GM19351 (cell line): ENCODE data around the gene MYO1D.

Experiments used
- ATAC-seq: cut with Tn5 transposase; IDR thresholded peaks from one replicate; pipeline ENCODE4 v1.9.1; 2021; ENCODE audit warnings: mild to moderate bottlenecking, moderate library complexity; ENCODE audit not compliant: unreplicated experiment

The MYO1D gene

DNA sequence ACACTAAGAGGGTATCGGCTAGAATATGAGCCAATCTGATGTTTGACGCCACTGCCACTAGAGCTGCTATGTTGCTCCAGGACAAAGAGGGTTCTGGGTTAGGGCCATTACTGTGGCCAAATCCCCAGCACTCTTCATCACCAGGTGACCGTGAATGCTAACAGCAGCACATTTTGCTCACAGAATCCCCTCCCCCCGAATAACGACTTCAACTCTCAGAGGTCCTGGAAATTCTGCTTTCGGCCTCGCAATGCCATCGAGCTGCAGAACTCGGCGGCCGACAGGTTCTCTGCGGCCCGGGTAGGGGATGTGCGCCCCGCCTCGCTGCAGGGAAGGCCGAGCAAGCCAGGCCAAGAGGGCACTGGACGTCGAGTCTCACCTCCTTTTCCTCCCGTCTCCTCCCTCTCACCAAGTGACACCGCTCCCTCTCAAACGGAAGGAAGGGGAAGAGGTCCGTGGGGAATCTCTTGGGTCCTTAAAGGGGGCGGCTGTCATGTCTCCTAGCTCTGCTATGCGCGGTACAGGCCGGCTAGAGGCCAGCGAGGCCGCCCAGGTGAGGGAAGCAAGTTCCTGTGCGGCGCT lies 358.2 kb downstream of the MYO1D start:
- ATAC-seq: no peak

DNA sequence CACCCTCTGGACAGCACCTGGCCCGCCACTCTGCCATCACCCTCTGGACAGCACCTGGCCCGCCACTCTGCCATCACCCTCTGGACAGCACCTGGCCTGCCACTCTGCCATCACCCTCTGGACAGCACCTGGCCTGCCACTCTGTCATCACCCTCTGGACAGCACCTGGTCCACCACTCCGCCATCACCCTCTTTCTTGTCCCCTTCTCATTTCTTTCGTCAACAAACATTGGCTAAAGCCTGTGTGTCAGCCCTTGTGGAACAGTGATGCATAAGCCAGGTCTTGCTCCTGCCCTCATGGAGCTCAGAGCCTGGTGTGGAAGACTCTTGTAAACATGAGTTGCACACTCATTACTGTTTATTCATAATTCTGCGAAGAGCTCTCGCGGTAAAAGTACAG lies 358.9 kb downstream of the MYO1D start:
- ATAC-seq: no peak

DNA sequence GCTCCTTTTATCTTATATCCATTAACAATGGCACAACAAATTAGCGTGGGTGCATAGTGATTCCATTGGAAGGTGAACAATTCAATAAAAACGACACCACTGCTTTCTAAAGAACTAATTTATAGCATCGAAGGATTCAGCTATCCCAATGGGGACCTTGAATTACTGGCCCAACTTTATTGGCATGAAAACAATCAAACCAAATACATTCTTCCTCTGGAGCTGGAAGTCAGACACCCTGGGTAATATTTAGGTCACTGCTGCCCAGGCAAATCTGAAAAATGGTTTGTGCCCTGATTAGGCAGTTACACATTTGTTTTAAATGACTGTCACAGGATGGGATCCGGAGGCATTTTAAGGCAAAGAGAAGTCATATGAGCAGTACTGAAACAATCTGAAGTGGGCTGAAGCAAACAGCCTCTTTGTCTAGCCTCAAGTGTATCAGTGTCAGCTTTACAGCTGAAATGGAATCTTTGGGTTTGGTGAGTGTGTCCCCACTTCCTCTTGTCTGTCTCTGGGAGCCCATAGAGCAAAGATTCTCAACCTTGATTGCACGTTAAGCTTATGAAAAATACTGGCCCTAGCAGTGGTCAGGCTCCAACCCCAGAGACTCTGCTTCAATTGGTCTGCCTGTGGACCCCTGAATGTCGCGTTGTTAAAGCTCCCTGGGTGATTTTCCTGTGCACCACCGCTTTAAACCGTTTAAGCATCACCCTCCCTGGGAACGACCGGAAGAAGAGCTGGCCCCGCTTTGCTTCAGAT lies 359.8 kb downstream of the MYO1D start:
- no peak for ATAC-seq

DNA sequence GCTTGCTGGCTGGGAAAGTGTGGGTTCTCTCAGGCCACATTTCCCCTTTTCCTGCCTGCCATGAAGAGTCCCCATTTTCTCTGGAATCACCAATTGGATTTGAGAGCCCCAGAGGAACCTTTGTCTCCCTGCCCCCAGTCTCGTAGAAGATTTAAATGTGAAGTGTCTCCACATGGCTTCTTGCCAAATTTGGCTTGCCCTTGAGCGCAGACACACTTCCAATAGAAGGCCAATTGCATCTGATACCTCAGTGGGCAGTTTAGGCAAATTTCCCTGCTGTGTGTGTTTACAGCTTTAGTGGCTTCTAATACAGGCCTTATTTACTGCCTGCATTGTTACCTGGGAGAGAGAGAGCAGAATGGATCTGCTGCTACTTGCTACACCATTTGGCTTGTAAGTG lies 360.5 kb downstream of the MYO1D start:
- no peak for ATAC-seq

DNA sequence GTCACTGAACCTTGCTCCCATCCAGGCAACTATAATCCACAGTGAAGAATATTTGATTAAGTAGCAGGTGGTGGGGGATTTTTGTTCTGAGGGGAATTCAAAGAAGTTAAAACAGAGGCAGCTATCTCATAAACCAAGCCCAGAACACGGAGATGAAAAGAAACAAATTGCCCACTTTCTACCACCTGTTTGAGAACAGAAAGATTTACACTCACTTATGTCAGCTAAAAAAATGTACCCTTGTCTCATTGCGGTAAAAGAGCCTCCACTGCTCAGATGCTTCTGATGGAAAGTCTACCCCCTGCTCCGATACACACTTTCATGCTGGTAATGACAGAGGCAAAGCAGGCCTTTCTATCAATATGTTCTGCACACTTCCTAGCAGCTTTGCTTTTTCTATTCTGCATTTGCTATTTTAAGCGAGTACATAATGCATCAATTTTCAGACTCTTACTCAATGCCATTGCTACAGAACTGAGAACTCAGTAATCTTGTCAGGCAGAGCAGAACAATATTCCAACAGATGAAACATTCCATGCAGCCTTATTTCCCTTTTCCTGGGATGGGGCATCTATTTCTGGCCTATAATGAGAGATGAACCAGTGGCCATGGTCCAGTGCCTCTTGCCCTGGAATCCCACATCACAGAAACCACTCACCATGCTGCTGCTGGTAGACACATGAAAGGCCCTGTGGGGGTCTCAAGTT lies 361.1 kb downstream of the MYO1D start:
- ATAC-seq: peak; percentile 47

DNA sequence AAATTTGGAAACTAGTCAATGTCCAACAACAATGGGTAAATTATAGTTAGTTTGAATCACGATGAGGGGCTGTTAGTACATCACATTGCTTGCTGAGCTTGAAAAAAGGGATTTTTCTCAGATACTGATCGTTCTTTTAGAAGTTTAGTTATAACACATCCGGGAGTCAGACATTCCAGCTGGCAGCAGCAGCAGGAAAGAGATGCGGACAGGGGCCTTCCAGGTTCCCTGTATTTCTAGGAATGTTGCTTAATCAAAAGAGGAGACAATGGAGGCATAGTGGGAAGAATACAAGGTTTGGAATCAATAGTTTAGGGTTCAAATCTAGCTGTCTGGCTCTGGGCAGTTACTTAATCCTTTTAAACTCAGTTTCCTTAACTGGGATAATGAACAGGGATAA lies 362.3 kb downstream of the MYO1D start:
- no peak for ATAC-seq

DNA sequence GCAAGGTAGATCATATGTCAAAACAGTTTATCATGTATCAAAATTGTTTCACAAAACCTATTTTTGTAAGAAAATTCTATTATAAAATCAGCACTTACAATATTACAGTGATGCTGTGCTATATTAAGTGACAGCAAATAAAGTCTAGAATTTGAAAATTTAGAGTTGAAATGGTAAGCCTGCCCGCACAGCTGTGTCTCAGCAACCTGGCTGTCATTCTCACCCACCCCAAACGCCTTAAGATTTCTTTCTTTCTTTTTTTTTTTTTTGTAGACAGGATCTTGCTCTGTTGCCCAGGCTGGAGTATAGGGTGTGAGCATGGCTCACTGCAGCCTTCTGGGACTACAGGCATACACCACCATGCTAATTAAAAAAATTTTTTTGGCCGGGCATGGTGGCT lies 363.3 kb downstream of the MYO1D start:
- no peak for ATAC-seq

DNA sequence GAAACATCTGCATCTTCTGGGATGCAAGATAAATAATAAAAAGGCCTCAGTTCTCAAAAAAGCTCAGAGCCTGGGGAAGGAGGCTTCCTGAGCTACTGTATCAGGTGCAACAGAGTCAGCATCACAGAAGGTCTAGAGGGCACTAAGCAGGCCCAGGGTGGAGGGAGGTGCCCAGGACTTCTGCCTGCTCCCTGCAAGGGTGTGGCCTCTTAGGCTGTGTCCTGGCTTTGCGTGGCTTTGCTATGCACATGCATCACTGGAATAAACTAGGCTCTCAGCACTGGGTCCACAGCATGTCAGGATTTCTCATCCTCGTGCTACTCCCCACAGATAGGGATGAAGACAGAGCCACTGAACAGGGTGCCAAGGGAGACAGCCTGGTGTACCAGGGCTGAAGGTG lies 364.6 kb downstream of the MYO1D start:
- ATAC-seq: no peak

DNA sequence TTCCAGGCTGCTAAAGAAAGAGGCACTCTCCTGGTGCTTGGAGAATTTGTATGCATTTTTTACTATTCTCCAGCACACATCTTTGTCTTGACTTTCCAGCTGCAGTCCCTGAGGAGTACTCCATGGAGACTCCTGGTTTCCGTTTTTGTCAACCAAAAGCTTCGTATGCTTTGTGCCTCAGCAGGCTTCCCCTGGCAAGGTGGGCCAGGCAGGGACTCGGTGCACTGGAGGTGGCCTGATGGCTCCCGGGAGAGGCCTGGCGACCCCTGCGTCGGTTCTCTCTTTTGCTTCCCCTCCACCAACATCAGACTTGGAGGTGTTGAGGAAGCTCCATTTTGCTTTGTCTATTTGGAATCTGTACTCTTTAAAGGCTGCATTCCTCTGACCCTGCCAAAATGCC lies 366.5 kb downstream of the MYO1D start:
- ATAC-seq: no peak

DNA sequence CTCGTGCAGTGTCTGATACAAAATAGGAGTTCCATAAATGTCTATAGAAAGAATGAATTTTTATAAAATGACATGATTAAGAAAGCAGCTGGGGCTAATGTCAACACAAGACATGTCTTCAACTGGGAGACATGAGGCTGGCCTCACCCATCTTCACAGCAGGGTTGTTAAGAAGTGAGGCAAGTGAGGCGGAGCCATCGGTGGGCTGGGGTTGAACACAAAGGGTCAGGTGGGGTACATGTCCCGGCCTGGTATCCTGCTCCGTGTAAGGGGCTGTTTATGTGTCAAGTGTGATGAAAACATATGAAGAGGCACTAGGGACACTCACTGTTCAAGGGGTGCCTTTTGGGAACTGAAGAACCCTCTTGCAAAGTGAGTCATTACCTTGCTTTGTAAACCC lies 368.0 kb downstream of the MYO1D start:
- no peak for ATAC-seq

DNA sequence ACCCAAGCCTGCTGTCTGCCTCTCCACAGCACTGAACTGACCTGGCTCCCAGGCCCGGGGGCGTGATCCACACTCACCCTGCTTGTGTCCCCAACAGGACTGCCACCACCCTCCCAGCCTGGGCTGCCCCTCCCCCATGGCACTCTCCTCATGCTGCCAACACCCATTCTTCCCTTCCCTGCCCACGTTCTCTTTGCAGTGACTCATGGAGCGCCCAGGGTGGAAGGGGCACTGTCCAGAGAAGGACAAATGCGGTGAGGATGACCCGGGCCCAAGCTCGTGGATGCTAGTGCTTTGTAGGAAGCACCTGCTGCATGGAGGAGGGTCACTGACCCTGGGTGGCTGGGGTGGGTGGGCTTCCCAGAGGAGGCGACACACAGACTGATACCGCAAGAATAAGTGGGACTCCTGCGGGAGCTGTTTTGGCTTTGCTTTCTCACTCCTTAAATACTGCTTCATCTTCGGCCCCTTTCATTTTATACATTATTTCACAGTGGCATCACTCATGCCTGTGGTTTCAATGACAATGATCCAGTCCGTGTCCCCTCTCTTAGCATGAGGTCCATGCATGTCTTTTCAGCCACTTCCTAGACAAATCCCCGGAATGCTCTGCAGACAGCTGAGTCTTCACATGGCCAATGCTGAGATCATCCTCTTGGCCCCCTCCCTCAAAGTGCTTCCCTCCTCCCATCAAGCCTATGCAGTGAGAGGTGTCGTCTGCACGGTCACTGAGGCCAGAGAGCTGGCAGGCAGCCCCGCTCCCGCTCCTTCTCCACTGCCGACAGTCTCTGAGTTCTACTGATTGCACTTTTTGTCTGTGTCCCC lies 372.5 kb downstream of the MYO1D start:
- ATAC-seq: no peak

DNA sequence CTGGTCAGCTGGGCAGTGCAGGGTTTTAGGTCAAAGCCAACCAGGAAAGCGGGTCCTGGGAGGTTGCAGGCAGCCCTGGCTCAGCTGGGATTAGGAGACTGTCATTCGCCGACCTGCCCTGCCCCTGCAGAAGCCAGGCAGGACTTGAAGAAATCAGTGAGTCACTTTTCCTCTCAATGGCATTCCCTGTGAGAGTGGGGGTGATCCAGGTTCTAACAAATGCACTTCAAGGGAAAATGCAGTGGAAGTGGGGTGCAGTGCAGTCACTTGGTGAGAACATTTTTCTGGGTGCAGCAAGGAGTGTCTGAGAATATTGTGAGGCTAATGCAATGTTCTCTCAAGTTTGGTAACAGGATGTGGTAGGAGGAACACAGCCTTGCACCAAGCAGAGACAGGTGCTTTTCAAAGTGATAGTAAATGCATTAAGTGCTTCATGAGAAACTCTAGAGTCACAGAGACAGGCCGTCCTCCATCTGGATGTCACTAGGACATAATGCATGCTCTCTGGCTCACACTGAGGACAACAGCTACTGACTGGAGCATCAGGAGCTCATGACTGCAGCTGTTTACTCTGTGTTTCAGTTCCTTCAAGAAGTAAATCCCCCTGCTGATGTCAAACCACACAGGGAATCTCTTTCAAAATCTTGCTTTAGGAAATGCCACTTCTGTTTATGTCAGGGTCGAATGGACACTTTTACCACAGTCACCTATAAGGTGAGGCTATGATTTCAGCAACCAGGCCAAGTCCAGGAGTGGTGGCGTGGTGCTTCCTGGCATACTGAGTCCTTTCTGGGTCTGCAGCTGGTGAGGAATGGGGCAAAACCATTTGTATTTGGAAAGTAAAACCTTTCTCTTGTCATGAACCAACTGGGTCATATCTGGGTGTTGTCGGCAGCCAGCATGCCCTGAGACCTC lies 373.4 kb downstream of the MYO1D start:
- ATAC-seq: peak; percentile 90

DNA sequence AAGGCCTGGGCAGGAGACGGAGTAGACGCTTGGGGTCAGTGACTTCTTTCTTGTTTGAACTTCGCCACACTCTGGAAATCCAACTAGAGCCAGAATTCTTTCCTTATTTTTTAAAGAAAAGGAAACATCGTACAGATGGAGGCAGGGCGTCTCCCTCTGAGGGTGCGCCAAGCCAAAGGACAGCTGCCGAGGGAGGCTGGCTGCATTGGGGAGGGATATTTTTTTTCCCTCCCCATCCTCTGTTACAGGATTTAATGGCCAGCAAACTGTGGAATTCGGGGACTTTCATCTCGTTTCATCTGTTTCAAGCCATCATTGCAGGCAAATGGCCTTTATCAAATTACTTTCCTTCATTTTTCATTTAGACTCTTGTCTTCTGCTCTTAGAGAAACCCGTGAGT lies 374.2 kb downstream of the MYO1D start:
- no peak for ATAC-seq

DNA sequence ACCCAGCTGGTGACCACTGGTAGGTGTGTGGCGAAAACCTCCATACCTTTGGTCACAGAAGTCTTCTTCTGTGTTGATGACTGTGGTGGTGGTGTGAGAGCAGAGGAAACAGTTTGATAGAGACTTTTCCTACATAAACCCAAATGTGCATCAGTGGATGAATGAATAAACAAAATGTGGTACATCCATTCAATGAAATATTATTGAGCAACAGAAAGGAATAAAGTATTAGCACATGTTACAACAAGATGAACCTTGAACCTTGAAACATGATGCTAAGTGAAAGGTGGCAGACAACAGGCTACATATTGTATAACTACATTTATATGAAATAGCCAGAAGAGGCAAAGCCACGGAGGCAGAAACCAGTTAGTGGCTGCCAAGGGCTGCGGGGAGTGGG lies 374.9 kb downstream of the MYO1D start:
- ATAC-seq: no peak

DNA sequence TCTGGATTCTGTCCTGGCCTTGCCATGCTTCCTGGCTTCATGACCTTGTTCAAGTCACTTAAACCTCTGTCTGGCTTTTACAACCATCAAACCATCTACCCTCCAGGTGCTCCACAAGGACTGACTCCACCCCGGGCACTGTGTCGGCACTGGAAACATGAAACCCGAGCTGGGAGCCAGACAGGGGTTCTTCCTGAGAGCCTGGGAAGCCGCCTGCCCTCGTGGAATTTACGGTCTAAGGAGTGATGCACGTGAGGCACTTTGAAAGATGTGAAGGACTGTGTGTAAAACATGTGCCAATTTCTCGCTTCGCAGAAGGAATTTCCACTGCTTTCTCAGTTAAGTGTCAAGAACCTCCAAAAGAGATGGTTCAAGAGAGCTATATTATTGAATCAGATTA lies 378.5 kb downstream of the MYO1D start:
- ATAC-seq: no peak

DNA sequence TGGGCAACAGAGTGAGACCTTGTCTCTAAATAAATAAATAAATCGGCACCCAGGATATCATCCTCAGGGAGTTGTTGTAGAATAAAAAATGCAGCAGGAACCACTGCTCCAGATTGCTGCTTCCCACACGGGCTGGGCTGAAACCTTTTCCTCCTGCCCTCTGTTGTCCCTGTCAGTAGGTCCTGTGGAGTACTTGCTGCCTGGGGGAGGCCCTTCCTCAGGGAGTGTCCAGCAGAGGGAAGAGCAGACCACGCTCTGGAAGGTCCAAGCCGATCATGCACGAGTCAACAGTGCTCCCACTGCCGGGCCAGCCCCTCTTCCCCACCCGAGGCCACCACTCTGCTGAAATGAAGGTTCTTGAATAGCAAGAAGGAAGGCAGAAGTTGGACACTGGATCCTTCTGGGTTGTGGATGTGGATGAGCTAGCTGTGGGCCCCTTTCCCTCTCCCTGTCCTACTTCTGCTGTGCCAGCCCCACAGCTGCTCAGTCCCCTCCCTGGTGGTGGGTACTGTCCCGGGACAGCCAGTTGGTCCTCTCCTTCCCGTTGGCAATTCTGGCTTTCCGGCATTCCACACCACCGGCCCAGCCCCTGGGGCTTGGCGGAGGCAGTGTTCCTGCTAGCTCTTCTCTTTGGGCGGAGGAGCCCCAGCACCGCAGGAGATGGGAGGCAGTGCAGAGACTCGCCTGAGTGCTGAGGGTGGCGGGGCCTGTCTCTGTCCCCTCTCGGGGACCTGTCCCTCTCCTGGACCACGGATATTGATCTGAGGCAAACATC lies 379.3 kb downstream of the MYO1D start:
- ATAC-seq: no peak

DNA sequence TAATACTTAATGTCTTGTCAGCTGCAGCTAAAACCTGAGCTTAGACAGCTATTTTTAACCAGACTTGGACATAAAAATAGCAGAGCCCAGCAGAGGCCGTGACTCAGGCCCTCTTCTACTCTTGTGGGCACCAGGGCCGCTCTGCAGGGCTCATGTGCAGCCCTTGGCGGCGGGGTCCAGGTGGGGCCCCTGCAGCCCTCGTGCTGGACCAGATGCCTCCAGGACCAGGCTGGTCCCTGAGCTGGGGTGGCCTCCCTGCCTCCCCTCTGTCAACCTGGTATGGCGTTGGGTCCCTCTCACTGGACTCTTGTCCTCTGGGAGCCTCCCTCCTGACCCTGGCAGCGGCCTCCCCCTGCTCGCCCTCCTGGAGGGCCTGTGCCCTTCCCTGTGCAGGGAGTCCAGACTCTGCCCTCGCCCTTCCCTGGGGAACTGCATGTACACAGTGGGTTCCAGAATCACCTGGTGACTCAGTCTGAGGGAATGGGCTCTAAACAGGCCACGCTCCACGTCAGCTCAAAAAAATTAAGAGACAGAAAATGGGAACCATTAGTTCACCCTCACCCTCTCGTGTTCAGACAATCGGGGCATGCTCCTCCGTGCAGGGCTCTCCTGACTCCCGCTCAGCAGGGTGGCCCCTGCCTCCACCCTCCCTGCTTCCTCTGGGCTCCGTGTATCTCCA lies 380.4 kb downstream of the MYO1D start:
- ATAC-seq: no peak

DNA sequence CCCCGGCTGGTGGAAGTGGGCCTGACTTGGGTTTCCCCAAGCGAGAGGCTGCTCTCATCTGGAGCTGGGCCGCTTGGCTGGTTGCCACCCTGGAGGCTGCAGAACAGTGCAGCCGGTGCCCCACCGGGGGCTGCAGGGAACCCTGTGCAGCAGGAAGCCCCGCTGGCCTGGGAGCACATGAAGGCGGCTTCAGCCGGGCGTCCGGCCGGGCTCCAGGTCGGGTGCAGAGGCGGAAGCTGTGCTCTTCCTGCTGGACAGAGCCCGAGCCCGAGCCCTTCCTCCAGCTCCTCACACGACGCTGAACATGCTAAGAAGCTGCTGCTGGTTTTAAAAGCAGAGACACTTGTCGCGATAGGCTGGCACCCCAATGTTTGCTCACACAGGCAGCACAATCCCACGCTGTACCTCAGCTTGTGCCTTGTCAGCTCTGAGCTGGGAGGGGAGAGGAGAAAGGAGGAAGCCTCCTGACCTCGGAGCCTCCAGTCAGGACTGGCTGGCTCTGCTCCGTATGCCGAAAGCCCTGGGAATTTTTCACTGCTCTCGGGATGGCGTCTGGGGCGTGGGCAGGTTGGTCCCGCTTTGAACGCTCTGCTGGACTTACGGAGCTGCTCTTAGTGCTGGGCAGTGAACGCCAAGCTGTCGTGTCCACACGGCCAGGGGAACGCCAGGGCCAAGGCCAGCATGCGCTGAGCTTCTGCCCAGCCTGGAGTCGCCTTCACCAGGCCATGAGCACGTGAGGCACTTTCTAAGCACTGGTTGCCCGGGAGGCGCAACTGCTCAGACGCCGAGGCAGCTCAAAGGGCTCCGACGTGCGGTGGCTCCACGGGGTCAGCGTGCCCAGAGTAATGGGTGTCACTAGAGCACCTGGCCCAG lies 381.3 kb downstream of the MYO1D start:
- ATAC-seq: no peak
